Measurements from ENCODE around the gene CHD3. TPM values are rescaled to one million over a fixed set of nuclear protein-coding genes. Genes with fewer than 3 reads are reported as not detected.

CHD3 gene
- polyA plus RNA-seq, 2 of the 4 experiments (the other 2 are of a cell fraction): 56.3 to 111 TPM

GRCh38 chr17:7910281-7910680 is 21.7 kb downstream of the CHD3 start:
- H3K4me3 ChIP-seq: no peak overlapping the region
- no peak overlapping the region for H3K27ac ChIP-seq
- FAIRE-seq: no peak
- CTCF ChIA-PET: interaction anchor here (1.1 to 14.8 kb wide), 7 partner anchors 11 to 149 kb away, joined by 4 to 372 read pairs (median 111); no protein-coding TSS in a partner anchor
- TF ChIP-seq HOXA7 (CRISPR knock-in tag; IDR thresholded peaks at IDR 0.05) (no peak), RARB (CRISPR knock-in tag; IDR thresholded peaks at IDR 0.05) (no peak), ATOH8 (CRISPR knock-in tag; IDR thresholded peaks at IDR 0.05; ENCODE audit: low read depth) (no peak), EP300 (IDR thresholded peaks at IDR 0.05) (no peak), RCOR1 (IDR thresholded peaks at IDR 0.05; ENCODE audit: low read depth, low read length) (no peak), HES2 (IDR thresholded peaks at IDR 0.05) (no peak), PBX3 (IDR thresholded peaks at IDR 0.05) (no peak)
- H3K9me3 ChIP-seq: no peaks in the 10 kb centered on the region
- no peak for DNase-seq (ENCODE audit: low read depth in 1 of 2, low spot score in 1 of 2)
- no peak for ATAC-seq
- 93% methylated on average over 15 of the region's 15 CpGs for WGBS (ENCODE audit: missing lambda C conversion rate)
- H3K4me1 ChIP-seq: peaks cover 7% of the 10 kb centered on the region; the same call in 1 of the 3 replicates
- POLR2A ChIA-PET: no interaction called here
- no peak overlapping the region for H3K4me2 ChIP-seq

- DNase-seq (ENCODE audit: low read depth in 1 of 2, low spot score in 1 of 2) (no peak), FAIRE-seq (no peak), ATAC-seq (no peak)
- TF ChIP-seq POLR2AphosphoS2 (conservative IDR thresholded peaks at IDR 0.05; ENCODE audit: low read length) (no peak), SMC3 (IDR thresholded peaks at IDR 0.05) (no peak), RARB (CRISPR knock-in tag; IDR thresholded peaks at IDR 0.05) (no peak), FOXS1 (CRISPR knock-in tag; IDR thresholded peaks at IDR 0.05) (no peak), HOXB5 (CRISPR knock-in tag; IDR thresholded peaks at IDR 0.05) (no peak), RFX5 (IDR thresholded peaks at IDR 0.05) (no peak), CBX2 (IDR thresholded peaks at IDR 0.05; ENCODE audit: borderline replicate concordance, low read depth) (no peak), ZFP36 (IDR thresholded peaks at IDR 0.05; ENCODE audit: borderline replicate concordance, partially characterized antibody) (no peak), BHLHE40 (IDR thresholded peaks at IDR 0.05; ENCODE audit: low read depth, low read length) (no peak), USF2 (IDR thresholded peaks at IDR 0.05) (no peak), REST (IDR thresholded peaks at IDR 0.05) (no peak), MAZ (IDR thresholded peaks at IDR 0.05; ENCODE audit: borderline replicate concordance, low read depth, low read length) (no peak), NFE2L2 (conservative IDR thresholded peaks at IDR 0.05; ENCODE audit: low read length) (no peak), JUNB (IDR thresholded peaks at IDR 0.05) (no peak), CTCF (IDR thresholded peaks at IDR 0.05) (no peak), BCL3 (IDR thresholded peaks at IDR 0.05) (no peak)
- H3K4me2 ChIP-seq: no peak overlapping the region
- H3K4me3 ChIP-seq: no peak overlapping the region
- H3K9me3 ChIP-seq: no peaks in the 10 kb centered on the region
- 95% methylated on average over 13 of the region's 13 CpGs for WGBS (ENCODE audit: missing lambda C conversion rate)
- ChIA-PET CTCF (interaction anchor here (1.1 to 14.8 kb wide), 7 partner anchors 11 to 148 kb away, joined by 4 to 372 read pairs (median 111); no protein-coding TSS in a partner anchor), POLR2A (no interaction called here)
- H3K4me1 ChIP-seq: peaks cover 7% of the 10 kb centered on the region; the same call in 1 of the 3 replicates
- no peak overlapping the region for H3K27ac ChIP-seq
These were observed 22.1 kb downstream of the CHD3 start for GRCh38 chr17:7910711-7911110.
